ENCODE data around the gene PRMT5. TPM values are rescaled to one million over a fixed set of nuclear protein-coding genes. Genes with fewer than 3 reads are reported as not detected.
A peak's percentile ranks its signal among the peaks of the same experiment; 100 is the strongest.

PRMT5 gene
- total RNA-seq, 1 experiment from 2014 or later, result 201 TPM

DNA sequence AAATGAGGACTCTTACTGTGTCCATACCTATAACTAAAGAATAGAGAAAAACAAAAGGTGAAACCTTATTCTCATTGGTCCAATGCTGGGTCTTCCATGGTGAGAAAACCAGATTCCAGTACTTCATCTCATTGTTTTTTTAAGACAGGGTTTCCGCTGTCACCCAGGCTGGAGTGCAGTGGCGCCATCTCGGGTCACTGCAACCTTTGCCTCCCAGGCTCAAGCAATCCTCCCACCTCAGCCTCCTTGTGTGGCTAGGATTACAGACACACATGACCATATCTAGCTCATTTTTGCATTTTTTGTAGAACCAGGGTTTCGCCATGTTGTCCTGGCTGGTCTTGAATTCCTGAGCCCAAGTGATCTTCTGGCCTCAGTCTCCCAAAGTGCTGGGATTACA, 23.5 kb downstream of the PRMT5 start:
- no peak overlapping the region for H3K4me3 Mint-ChIP-seq (ENCODE audit: unreplicated experiment)
- ChIA-PET CTCF (interaction anchor here (0.9 to 1.4 kb wide), 3 partner anchors 9 to 52 kb away, joined by 4 to 5 read pairs (median 5); no protein-coding TSS in a partner anchor), POLR2A (interaction anchor here (1.1 kb wide), 1 partner anchor 35 kb away, joined by 3 read pairs; no protein-coding TSS in a partner anchor)
- peaks cover 5% of the 10 kb centered on the region for H3K4me1 Mint-ChIP-seq (ENCODE audit: insufficient read depth, unreplicated experiment)
- DNase-seq (ENCODE audit: unreplicated experiment), result no peak
- H3K36me3 Mint-ChIP-seq (ENCODE audit: insufficient read depth, unreplicated experiment), result peaks cover 87% of the 10 kb centered on the region
- H3K27ac Mint-ChIP-seq (ENCODE audit: low read depth, unreplicated experiment), result no peak overlapping the region
- TF ChIP-seq, protein P1, sequence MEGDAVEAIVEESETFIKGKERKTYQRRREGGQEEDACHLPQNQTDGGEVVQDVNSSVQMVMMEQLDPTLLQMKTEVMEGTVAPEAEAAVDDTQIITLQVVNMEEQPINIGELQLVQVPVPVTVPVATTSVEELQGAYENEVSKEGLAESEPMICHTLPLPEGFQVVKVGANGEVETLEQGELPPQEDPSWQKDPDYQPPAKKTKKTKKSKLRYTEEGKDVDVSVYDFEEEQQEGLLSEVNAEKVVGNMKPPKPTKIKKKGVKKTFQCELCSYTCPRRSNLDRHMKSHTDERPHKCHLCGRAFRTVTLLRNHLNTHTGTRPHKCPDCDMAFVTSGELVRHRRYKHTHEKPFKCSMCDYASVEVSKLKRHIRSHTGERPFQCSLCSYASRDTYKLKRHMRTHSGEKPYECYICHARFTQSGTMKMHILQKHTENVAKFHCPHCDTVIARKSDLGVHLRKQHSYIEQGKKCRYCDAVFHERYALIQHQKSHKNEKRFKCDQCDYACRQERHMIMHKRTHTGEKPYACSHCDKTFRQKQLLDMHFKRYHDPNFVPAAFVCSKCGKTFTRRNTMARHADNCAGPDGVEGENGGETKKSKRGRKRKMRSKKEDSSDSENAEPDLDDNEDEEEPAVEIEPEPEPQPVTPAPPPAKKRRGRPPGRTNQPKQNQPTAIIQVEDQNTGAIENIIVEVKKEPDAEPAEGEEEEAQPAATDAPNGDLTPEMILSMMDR (IDR thresholded peaks at IDR 0.05; ENCODE audit: unreplicated experiment), result no peak
- intact Hi-C loops (cut with micrococcal nuclease), result no loop called here
- BruUV-seq (replicated peaks), result no TSS peak
- no peaks in the 10 kb centered on the region for H3K9me3 Mint-ChIP-seq (ENCODE audit: unreplicated experiment)
- H3K27me3 Mint-ChIP-seq (ENCODE audit: insufficient read depth, unreplicated experiment), result no peaks in the 10 kb centered on the region

DNA sequence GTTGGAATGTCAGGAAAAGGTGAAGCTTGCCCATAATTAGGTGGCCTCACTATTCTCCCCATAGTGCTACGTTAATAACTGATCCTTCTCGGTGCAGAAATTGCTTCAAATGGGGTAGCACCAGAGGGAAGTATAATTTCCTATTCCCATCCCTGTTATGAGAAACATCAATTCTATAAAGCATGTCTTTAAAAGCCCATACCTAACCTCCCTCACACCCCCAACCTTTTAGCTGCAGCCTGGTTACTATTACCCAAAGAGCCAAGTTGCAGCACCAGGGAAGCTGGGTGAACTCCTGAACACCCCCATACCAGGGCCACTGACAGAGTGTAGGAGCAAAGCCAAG, 25.5 kb downstream of the PRMT5 start:
- TF ChIP-seq, protein P1 (IDR thresholded peaks at IDR 0.05; ENCODE audit: unreplicated experiment), result no peak
- peaks cover 7% of the 10 kb centered on the region for H3K4me1 Mint-ChIP-seq (ENCODE audit: insufficient read depth, unreplicated experiment)
- no peak for DNase-seq (ENCODE audit: unreplicated experiment)
- POLR2A ChIA-PET, result interaction anchor here (0.9 to 1.2 kb wide), 3 partner anchors 12 to 17 kb away, joined by 3 to 4 read pairs (median 4); no protein-coding TSS in a partner anchor
- no TSS peak for BruUV-seq (replicated peaks)
- H3K27ac Mint-ChIP-seq (ENCODE audit: low read depth, unreplicated experiment), result peak overlapping the region; percentile 12
- H3K4me3 Mint-ChIP-seq (ENCODE audit: unreplicated experiment), result no peak overlapping the region
- intact Hi-C loops (cut with micrococcal nuclease), result no loop called here
- CTCF ChIA-PET, result interaction anchor here (0.6 to 7.1 kb wide), 8 partner anchors 12 to 348 kb away, joined by 3 to 111 read pairs (median 8); partner anchors contain the start of gene LRP10
- H3K9me3 Mint-ChIP-seq (ENCODE audit: unreplicated experiment), result no peaks in the 10 kb centered on the region
- H3K27me3 Mint-ChIP-seq (ENCODE audit: insufficient read depth, unreplicated experiment), result no peaks in the 10 kb centered on the region
- H3K36me3 Mint-ChIP-seq (ENCODE audit: insufficient read depth, unreplicated experiment), result peaks cover 87% of the 10 kb centered on the region

DNA sequence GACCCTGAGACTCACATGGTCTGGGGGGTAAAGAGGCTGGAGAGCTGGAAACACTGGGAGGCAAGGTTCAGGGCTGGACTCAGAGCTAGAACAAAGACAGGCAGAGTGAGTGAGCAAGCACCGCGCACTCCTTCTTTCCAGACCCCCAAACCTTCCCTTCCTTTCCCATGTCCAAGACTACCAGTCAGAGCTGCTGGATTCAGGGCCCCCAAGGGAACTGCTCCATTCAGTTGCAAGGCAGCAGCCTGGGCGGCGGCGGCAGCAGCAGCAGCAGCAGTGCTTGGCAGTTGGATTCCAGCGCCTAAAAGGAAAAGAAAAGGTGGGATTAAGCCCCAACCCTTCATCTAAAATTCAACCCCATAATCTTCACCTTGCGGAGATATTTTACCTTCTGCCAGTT, 27.4 kb downstream of the PRMT5 start:
- BruUV-seq (replicated peaks), result no TSS peak
- Mint-ChIP-seq H3K27ac (ENCODE audit: low read depth, unreplicated experiment) (peak overlapping the region; percentile 64), H3K9me3 (ENCODE audit: unreplicated experiment) (no peaks in the 10 kb centered on the region), H3K4me3 (ENCODE audit: unreplicated experiment) (no peak overlapping the region), H3K27me3 (ENCODE audit: insufficient read depth, unreplicated experiment) (no peaks in the 10 kb centered on the region), H3K4me1 (ENCODE audit: insufficient read depth, unreplicated experiment) (peaks cover 17% of the 10 kb centered on the region), H3K36me3 (ENCODE audit: insufficient read depth, unreplicated experiment) (peaks cover 78% of the 10 kb centered on the region)
- CTCF ChIA-PET, result interaction anchor here (0.6 to 7.1 kb wide), 19 partner anchors 9 to 346 kb away, joined by 3 to 111 read pairs (median 6); partner anchors contain the start of genes LRP10 and REM2
- no peak for DNase-seq (ENCODE audit: unreplicated experiment)
- POLR2A ChIA-PET, result interaction anchor here (0.9 to 1.7 kb wide), 6 partner anchors 8 to 47 kb away, joined by 3 to 9 read pairs (median 4); partner anchors contain the start of genes LRP10 and RBM23
- TF ChIP-seq, protein P1 (IDR thresholded peaks at IDR 0.05; ENCODE audit: unreplicated experiment), result no peak
- intact Hi-C loops (cut with micrococcal nuclease), result loop anchor here (2.0 kb wide), 1 partner anchor 79 kb away; no protein-coding TSS in a partner anchor

DNA sequence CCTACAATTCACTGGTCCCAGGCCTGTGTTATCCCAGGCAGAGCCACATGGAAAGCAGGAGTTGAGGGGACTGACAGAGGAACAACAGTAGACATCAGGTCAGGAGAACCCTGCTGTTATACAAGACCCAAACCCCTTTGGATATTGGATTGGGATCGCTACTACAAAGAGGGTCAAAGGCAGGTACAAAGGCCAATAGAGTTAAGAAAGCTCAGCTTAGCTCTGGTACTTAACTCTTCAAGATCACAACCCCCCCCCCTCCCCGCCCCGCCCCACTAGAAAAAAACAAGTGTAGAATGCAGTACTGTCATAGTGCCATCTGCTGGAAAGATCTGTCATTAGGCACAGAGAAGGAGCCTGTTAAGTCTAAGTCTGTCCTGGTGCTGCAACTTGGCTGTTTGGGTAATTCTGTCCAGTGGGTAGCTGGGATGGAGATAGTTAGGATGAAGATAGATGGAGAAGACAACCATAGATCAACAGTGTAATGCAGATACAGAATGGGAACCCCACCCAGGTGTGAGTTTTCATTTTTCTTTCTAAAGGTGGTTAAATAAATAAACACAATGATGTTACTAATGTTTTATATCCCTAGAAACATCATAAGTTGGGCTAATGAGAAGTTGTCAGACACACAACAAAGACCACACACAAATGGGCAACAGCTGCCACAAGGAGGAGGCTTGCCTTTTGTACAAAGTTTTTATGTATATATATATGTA, 28.9 kb downstream of the PRMT5 start:
- no TSS peak for BruUV-seq (replicated peaks)
- H3K9me3 Mint-ChIP-seq (ENCODE audit: unreplicated experiment), result no peaks in the 10 kb centered on the region
- no peaks in the 10 kb centered on the region for H3K27me3 Mint-ChIP-seq (ENCODE audit: insufficient read depth, unreplicated experiment)
- H3K36me3 Mint-ChIP-seq (ENCODE audit: insufficient read depth, unreplicated experiment), result peaks cover 63% of the 10 kb centered on the region
- no peak overlapping the region for H3K27ac Mint-ChIP-seq (ENCODE audit: low read depth, unreplicated experiment)
- ChIA-PET POLR2A (interaction anchor here (0.8 to 5.8 kb wide), 7 partner anchors 10 to 63 kb away, joined by 4 to 29 read pairs (median 12); partner anchors contain the start of genes LRP10 and RBM23), CTCF (interaction anchor here (0.5 to 7.1 kb wide), 32 partner anchors 8 to 1133 kb away, joined by 3 to 111 read pairs (median 5); partner anchors contain the start of genes ABHD4, HAUS4, LRP10 and REM2)
- TF ChIP-seq, protein P1 (IDR thresholded peaks at IDR 0.05; ENCODE audit: unreplicated experiment), result peak; percentile 59
- no peak overlapping the region for H3K4me3 Mint-ChIP-seq (ENCODE audit: unreplicated experiment)
- intact Hi-C loops (cut with micrococcal nuclease), result loop anchor here (1.0 to 2.0 kb wide), 5 partner anchors 28 to 343 kb away; no protein-coding TSS in a partner anchor
- H3K4me1 Mint-ChIP-seq (ENCODE audit: insufficient read depth, unreplicated experiment), result peaks cover 17% of the 10 kb centered on the region
- peak; percentile 74 for DNase-seq (ENCODE audit: unreplicated experiment)
